ENCODE measurements around the gene EEFSEC. TPM values are rescaled to one million over a fixed set of nuclear protein-coding genes. Genes with fewer than 3 reads are reported as not detected.

EEFSEC gene
- total RNA-seq, 1 donor from 2014 or later: 22.0 TPM

- intact Hi-C loops (cut with micrococcal nuclease): no loop called here
- Mint-ChIP-seq H3K27ac (no peak overlapping the region), H3K4me1 (ENCODE audit: low read depth) (no peaks in the 10 kb centered on the region), H3K27me3 (ENCODE audit: low read depth) (peaks cover 11% of the 10 kb centered on the region), H3K9me3 (no peaks in the 10 kb centered on the region), H3K4me3 (ENCODE audit: low read depth) (no peak overlapping the region), H3K36me3 (ENCODE audit: low read depth) (no peaks in the 10 kb centered on the region)
- no peak for DNase-seq (ENCODE audit: low spot score)
These were observed 272.0 kb downstream of the EEFSEC start for GRCh38 chr3:128425142-128425845.

GRCh38 chr3:128425846-128426127 lies 272.5 kb downstream of the EEFSEC start:
- H3K9me3 Mint-ChIP-seq: no peaks in the 10 kb centered on the region
- no peak overlapping the region for H3K4me3 Mint-ChIP-seq (ENCODE audit: low read depth)
- no peak for DNase-seq (ENCODE audit: low spot score)
- intact Hi-C loops (cut with micrococcal nuclease): loop anchor here (1.0 kb wide), 2 partner anchors 72 to 183 kb away; no protein-coding TSS in a partner anchor
- no peak overlapping the region for H3K27ac Mint-ChIP-seq
- no peaks in the 10 kb centered on the region for H3K4me1 Mint-ChIP-seq (ENCODE audit: low read depth)
- peaks cover 15% of the 10 kb centered on the region for H3K27me3 Mint-ChIP-seq (ENCODE audit: low read depth)
- H3K36me3 Mint-ChIP-seq (ENCODE audit: low read depth): no peaks in the 10 kb centered on the region

- Mint-ChIP-seq H3K36me3 (ENCODE audit: low read depth) (no peaks in the 10 kb centered on the region), H3K4me1 (ENCODE audit: low read depth) (no peaks in the 10 kb centered on the region), H3K4me3 (ENCODE audit: low read depth) (no peak overlapping the region), H3K27ac (no peak overlapping the region), H3K9me3 (no peaks in the 10 kb centered on the region), H3K27me3 (ENCODE audit: low read depth) (peaks cover 18% of the 10 kb centered on the region)
- intact Hi-C loops (cut with micrococcal nuclease): loop anchor here (1.0 kb wide), 2 partner anchors 71 to 182 kb away; no protein-coding TSS in a partner anchor
- peak; percentile 52 for DNase-seq (ENCODE audit: low spot score)
These were observed 273.0 kb downstream of the EEFSEC start for GRCh38 chr3:128426128-128426921.

- no peak overlapping the region for H3K27ac Mint-ChIP-seq
- no peaks in the 10 kb centered on the region for H3K36me3 Mint-ChIP-seq (ENCODE audit: low read depth)
- no peaks in the 10 kb centered on the region for H3K4me1 Mint-ChIP-seq (ENCODE audit: low read depth)
- peaks cover 28% of the 10 kb centered on the region for H3K27me3 Mint-ChIP-seq (ENCODE audit: low read depth)
- no peak overlapping the region for H3K4me3 Mint-ChIP-seq (ENCODE audit: low read depth)
- intact Hi-C loops (cut with micrococcal nuclease): no loop called here
- no peak for DNase-seq (ENCODE audit: low spot score)
- H3K9me3 Mint-ChIP-seq: no peaks in the 10 kb centered on the region
These were observed 274.0 kb downstream of the EEFSEC start for GRCh38 chr3:128427175-128427857.

GRCh38 chr3:128427872-128428822 lies 274.9 kb downstream of the EEFSEC start:
- H3K27ac Mint-ChIP-seq: no peak overlapping the region
- H3K36me3 Mint-ChIP-seq (ENCODE audit: low read depth): no peaks in the 10 kb centered on the region
- intact Hi-C loops (cut with micrococcal nuclease): no loop called here
- no peaks in the 10 kb centered on the region for H3K4me1 Mint-ChIP-seq (ENCODE audit: low read depth)
- H3K4me3 Mint-ChIP-seq (ENCODE audit: low read depth): no peak overlapping the region
- no peaks in the 10 kb centered on the region for H3K9me3 Mint-ChIP-seq
- peaks cover 30% of the 10 kb centered on the region for H3K27me3 Mint-ChIP-seq (ENCODE audit: low read depth)
- DNase-seq (ENCODE audit: low spot score): no peak

GRCh38 chr3:128429275-128429674 lies 276.0 kb downstream of the EEFSEC start:
- Mint-ChIP-seq H3K4me1 (ENCODE audit: low read depth) (no peaks in the 10 kb centered on the region), H3K27me3 (ENCODE audit: low read depth) (peaks cover 37% of the 10 kb centered on the region), H3K9me3 (no peaks in the 10 kb centered on the region), H3K27ac (no peak overlapping the region), H3K36me3 (ENCODE audit: low read depth) (no peaks in the 10 kb centered on the region), H3K4me3 (ENCODE audit: low read depth) (no peak overlapping the region)
- no peak for DNase-seq (ENCODE audit: low spot score)
- intact Hi-C loops (cut with micrococcal nuclease): no loop called here

- no peak for DNase-seq (ENCODE audit: low spot score)
- Mint-ChIP-seq H3K4me3 (ENCODE audit: low read depth) (no peak overlapping the region), H3K9me3 (no peaks in the 10 kb centered on the region), H3K4me1 (ENCODE audit: low read depth) (no peaks in the 10 kb centered on the region), H3K36me3 (ENCODE audit: low read depth) (no peaks in the 10 kb centered on the region), H3K27ac (no peak overlapping the region), H3K27me3 (ENCODE audit: low read depth) (peaks cover 41% of the 10 kb centered on the region)
- intact Hi-C loops (cut with micrococcal nuclease): no loop called here
These were observed 276.5 kb downstream of the EEFSEC start for GRCh38 chr3:128429751-128430150.

GRCh38 chr3:128430301-128430700 lies 277.0 kb downstream of the EEFSEC start:
- Mint-ChIP-seq H3K27ac (no peak overlapping the region), H3K27me3 (ENCODE audit: low read depth) (peaks cover 41% of the 10 kb centered on the region), H3K36me3 (ENCODE audit: low read depth) (no peaks in the 10 kb centered on the region), H3K4me3 (ENCODE audit: low read depth) (no peak overlapping the region), H3K9me3 (no peaks in the 10 kb centered on the region), H3K4me1 (ENCODE audit: low read depth) (no peaks in the 10 kb centered on the region)
- intact Hi-C loops (cut with micrococcal nuclease): no loop called here
- DNase-seq (ENCODE audit: low spot score): no peak

- Mint-ChIP-seq H3K4me3 (ENCODE audit: low read depth) (no peak overlapping the region), H3K27me3 (ENCODE audit: low read depth) (peaks cover 42% of the 10 kb centered on the region), H3K27ac (no peak overlapping the region), H3K36me3 (ENCODE audit: low read depth) (no peaks in the 10 kb centered on the region), H3K9me3 (no peaks in the 10 kb centered on the region), H3K4me1 (ENCODE audit: low read depth) (no peaks in the 10 kb centered on the region)
- intact Hi-C loops (cut with micrococcal nuclease): no loop called here
- no peak for DNase-seq (ENCODE audit: low spot score)
These were observed 277.4 kb downstream of the EEFSEC start for GRCh38 chr3:128430731-128431130.

GRCh38 chr3:128431803-128432300 lies 278.6 kb downstream of the EEFSEC start:
- H3K4me1 Mint-ChIP-seq (ENCODE audit: low read depth): no peaks in the 10 kb centered on the region
- H3K36me3 Mint-ChIP-seq (ENCODE audit: low read depth): no peaks in the 10 kb centered on the region
- H3K27ac Mint-ChIP-seq: no peak overlapping the region
- no peaks in the 10 kb centered on the region for H3K9me3 Mint-ChIP-seq
- intact Hi-C loops (cut with micrococcal nuclease): no loop called here
- DNase-seq (ENCODE audit: low spot score): no peak
- no peak overlapping the region for H3K4me3 Mint-ChIP-seq (ENCODE audit: low read depth)
- H3K27me3 Mint-ChIP-seq (ENCODE audit: low read depth): peaks cover 52% of the 10 kb centered on the region

GRCh38 chr3:128432301-128432970 lies 279.2 kb downstream of the EEFSEC start:
- peaks cover 52% of the 10 kb centered on the region for H3K27me3 Mint-ChIP-seq (ENCODE audit: low read depth)
- no peak overlapping the region for H3K4me3 Mint-ChIP-seq (ENCODE audit: low read depth)
- DNase-seq (ENCODE audit: low spot score): no peak
- no peak overlapping the region for H3K27ac Mint-ChIP-seq
- no peaks in the 10 kb centered on the region for H3K9me3 Mint-ChIP-seq
- intact Hi-C loops (cut with micrococcal nuclease): no loop called here
- no peaks in the 10 kb centered on the region for H3K36me3 Mint-ChIP-seq (ENCODE audit: low read depth)
- no peaks in the 10 kb centered on the region for H3K4me1 Mint-ChIP-seq (ENCODE audit: low read depth)
